NB4 (cell line): ENCODE data around the gene KLRC4.

ENCODE experiments used
- CTCF ChIP-seq: IDR thresholded peaks from one replicate; pipeline ENCODE4 v1.5.1; 2012; ENCODE audit warnings: low read depth, low read length
- MAX ChIP-seq: IDR thresholded peaks from 2 replicates; pipeline ENCODE4 v1.6.1; 2011; ENCODE audit warnings: low read depth, low read length
- MYC ChIP-seq: IDR thresholded peaks from 2 replicates; pipeline ENCODE4 v1.6.1; 2011; ENCODE audit warnings: low read depth, low read length
- POLR2A ChIP-seq: IDR thresholded peaks from 2 replicates; pipeline ENCODE4 v1.6.1; 2011; ENCODE audit warnings: mild to moderate bottlenecking; ENCODE audit not compliant: insufficient read length; ENCODE audit errors: extremely low read depth

GRCh38 chr12:10372559-10372958 is 37.0 kb downstream of the KLRC4 start:
- TF ChIP-seq POLR2A (no peak), CTCF (no peak), MYC (peak; percentile 17; the same call in 1 of the 2 replicates), MAX (peak; percentile 48; the same call in 1 of the 2 replicates)
